Spleen (tissue), 13 donors: Measurements from ENCODE around the gene SH3BP1. TPM values are rescaled to one million over a fixed set of nuclear protein-coding genes. Genes with fewer than 3 reads are reported as not detected.
"Not testable (repeated sequence)": the region's sequence is repeated elsewhere in the genome, so short reads cannot be mapped to it uniquely, and the experiment has no call there.

Source experiments
- DNase-seq: peaks from one replicate; pipeline ENCODE4 v3.0.0-alpha.2; 2020
- H3K27ac ChIP-seq, 8 donors: fragments of 200-600 bp; sonication (generic) in 7 of 8; 1 replicate in 4 of 8; 2 replicates in 4 of 8; pipeline versions ENCODE4 v1.5.0 to v1.8.0; 2016 to 2021; ENCODE audit warnings: inconsistent platforms in 4 of 8, mild to moderate bottlenecking in 4 of 8, moderate library complexity in 1 of 8
- H3K27me3 ChIP-seq, 7 donors: fragments of 200-600 bp; sonication (generic) in 6 of 7; replicated peaks in 1 of 7; 1 replicate in 4 of 7; 2 replicates in 3 of 7; pipeline versions ENCODE4 v1.5.0 to v1.8.0; 2016 to 2021; ENCODE audit warnings: inconsistent platforms in 3 of 7, mild to moderate bottlenecking in 1 of 7
- H3K36me3 ChIP-seq, 6 donors: fragments of 200-600 bp; sonication (generic) in 5 of 6; 1 replicate in 4 of 6; 2 replicates in 2 of 6; pipeline versions ENCODE4 v1.5.0 to v1.8.0; 2016 to 2021; ENCODE audit warnings: inconsistent platforms in 2 of 6
- H3K4me1 ChIP-seq, 6 donors: fragments of 200-600 bp; sonication (generic) in 5 of 6; 1 replicate in 3 of 6; 2 replicates in 3 of 6; pipeline versions ENCODE4 v1.5.0 to v1.8.0; 2016 to 2021; ENCODE audit warnings: inconsistent platforms in 3 of 6
- H3K4me3 ChIP-seq, 8 donors: fragments of 200-600 bp; sonication (generic) in 7 of 8; 1 replicate in 4 of 8; 2 replicates in 4 of 8; pipeline versions ENCODE4 v1.5.0 to v1.8.0; 2016 to 2021; ENCODE audit warnings: inconsistent platforms in 4 of 8, mild to moderate bottlenecking in 4 of 8, moderate library complexity in 2 of 8
- H3K9me3 ChIP-seq, 8 donors: fragments of 200-600 bp; sonication (generic) in 7 of 8; 1 replicate in 4 of 8; 2 replicates in 4 of 8; pipeline versions ENCODE4 v1.5.0 to v1.8.0; 2016 to 2021; ENCODE audit warnings: inconsistent platforms in 4 of 8
- POLR2A ChIP-seq, 3 donors: fragments of 450-650 bp; IDR thresholded peaks; one replicate each; pipeline ENCODE4 v1.5.1; 2017; ENCODE audit warnings: antibody characterized with exemption in 3 of 3, mild to moderate bottlenecking in 1 of 3
- POLR2AphosphoS5 ChIP-seq, 3 donors: sonication (generic); formaldehyde crosslinking; IDR thresholded peaks; one replicate each; pipeline ENCODE4 v1.5.1; 2017; ENCODE audit warnings: antibody characterized with exemption in 3 of 3
- WGBS, 5 donors: extraction: QIAGEN DNeasy Blood & Tissue Kit in 3 of 5; methylation state at CpG; one replicate each; pipeline versions ENCODE4 v1.1.5 to v1.1.7; 2013 to 2018; 5-methylcytosine and 5-hydroxymethylcytosine counted together
- intact Hi-C: fragments of 100-400 bp; cut with DNase I; formaldehyde crosslinking; loops from one replicate; pipeline ENCODE4 v1.15.0; 2023; ENCODE audit warnings: low total_unique reads
- long read RNA-seq, 2 donors: transcript quantifications; one replicate each; lab custom pipeline, GENCODE V29; 2026
- polyA plus RNA-seq, 3 donors: library from polyadenylated mRNA; stranded (reverse); fragments of 200-250 nt; gene quantifications; one replicate each; pipeline ENCODE4 v1.2.1, GENCODE V29; 2013
- total RNA-seq, 7 donors: library from RNA; depleted of rRNA in 3 of 7; stranded (reverse); fragments of >200 nt in 3 of 7; fragmentation: NEBNext Ultra II Directional in 4 of 7; extraction: Animal tissue kit (Norgen Biotek cat#: 25700) in 4 of 7; gene quantifications; one replicate each; pipeline versions ENCODE4 v1.1.0 to v1.2.1, GENCODE V29; 2016 to 2021
- TF ChIP-seq, protein P1 (sequence below), 11 experiments: fragments of 200-600 bp in 7 of 11; fragments of 450-650 bp in 4 of 11; sonication (generic) in 4 of 11; IDR thresholded peaks in 8 of 11; conservative IDR thresholded peaks in 3 of 11; 1 replicate in 7 of 11; 2 replicates in 4 of 11; pipeline versions ENCODE4 v1.4.0 to v1.8.0; 2016 to 2021; ENCODE audit warnings: antibody characterized with exemption in 11 of 11, inconsistent platforms in 4 of 11, mild to moderate bottlenecking in 1 of 11
- donor health status: healthy with polysubstance abuse.
- donor health status: DM: no; HTN: no; CAD: no; lungs with moderate emphysema.
- donor health status: DM: no; HTN: no; CAD: no.
- donor health status: Bipolar disorder and iron deficiency.
- donor health status: healthy.
- donor health status: DM: no; HTN: no; CAD: no.
- donor health status: DM: yes; HTN: yes; CAD: no.

Gene SH3BP1, protein sequence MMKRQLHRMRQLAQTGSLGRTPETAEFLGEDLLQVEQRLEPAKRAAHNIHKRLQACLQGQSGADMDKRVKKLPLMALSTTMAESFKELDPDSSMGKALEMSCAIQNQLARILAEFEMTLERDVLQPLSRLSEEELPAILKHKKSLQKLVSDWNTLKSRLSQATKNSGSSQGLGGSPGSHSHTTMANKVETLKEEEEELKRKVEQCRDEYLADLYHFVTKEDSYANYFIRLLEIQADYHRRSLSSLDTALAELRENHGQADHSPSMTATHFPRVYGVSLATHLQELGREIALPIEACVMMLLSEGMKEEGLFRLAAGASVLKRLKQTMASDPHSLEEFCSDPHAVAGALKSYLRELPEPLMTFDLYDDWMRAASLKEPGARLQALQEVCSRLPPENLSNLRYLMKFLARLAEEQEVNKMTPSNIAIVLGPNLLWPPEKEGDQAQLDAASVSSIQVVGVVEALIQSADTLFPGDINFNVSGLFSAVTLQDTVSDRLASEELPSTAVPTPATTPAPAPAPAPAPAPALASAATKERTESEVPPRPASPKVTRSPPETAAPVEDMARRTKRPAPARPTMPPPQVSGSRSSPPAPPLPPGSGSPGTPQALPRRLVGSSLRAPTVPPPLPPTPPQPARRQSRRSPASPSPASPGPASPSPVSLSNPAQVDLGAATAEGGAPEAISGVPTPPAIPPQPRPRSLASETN
- total RNA-seq (10 to 100 TPM; 38.0 to 78.9 (median 61.2) TPM), polyA plus RNA-seq (10 to 100 TPM; 17.7 to 51.7 (median 35.2) TPM)
- long read RNA-seq, donor 1, partial matches to known transcripts: 0 of 4 reads
- long read RNA-seq, donor 1, other reads (novel, unspliced or antisense): 0 of 4 reads
- long read RNA-seq, donor 2, partial matches to known transcripts: 0 of 4 reads
- long read RNA-seq, donor 2, other reads (novel, unspliced or antisense): 0 of 4 reads

DNA sequence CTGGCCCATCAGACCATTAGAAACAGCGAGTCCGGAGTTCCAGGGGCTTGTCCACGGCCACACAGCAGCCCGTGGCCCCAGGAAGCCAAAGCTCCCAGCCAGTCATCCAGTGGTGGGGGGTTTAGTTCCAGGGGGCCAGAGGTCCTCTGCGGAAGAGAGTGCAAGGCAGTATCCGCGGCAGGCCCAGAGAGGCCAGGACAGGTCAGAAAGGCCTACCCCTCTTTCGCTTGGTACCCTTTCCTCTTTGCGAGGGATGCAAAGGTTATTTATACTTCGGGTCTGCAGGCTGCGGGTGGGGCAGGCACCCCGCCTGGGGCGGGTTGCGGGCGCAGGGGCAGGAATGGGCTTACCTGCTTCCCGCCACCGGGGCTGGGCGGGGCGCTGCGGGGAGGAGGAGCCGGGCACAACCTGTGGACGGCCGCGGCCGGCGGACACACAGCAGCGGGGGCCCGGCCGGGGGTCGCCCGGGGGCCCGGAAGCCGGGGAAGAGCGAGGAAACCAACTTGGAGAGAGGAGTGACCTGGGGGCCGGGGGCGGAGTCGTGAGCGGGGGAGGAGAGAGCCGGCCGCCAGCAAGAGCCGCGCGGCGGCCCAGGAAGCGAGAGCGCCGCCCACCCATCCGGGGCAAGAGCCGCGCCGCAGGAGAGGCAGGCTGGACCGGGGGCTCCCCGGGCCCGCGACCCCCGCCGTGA, at the start of gene SH3BP1:
TSS of gene SH3BP1 (plus strand) at position 600 of the 691 bp plus-strand sequence. CDS start 119 bp downstream, outside the sequence.
- peaks cover 0 to 8% (median 0%) of the 10 kb centered on the region in 7 donors for H3K27me3 ChIP-seq
- peak within 1 kb of the TSS; percentile 56 to 92 (median 69) for H3K4me3 ChIP-seq
- peaks cover 0 to 34% (median 25%) of the 10 kb centered on the region in 6 donors for H3K36me3 ChIP-seq
- H3K9me3 ChIP-seq: no peaks in the 10 kb centered on the region
- DNase-seq: peak; percentile 94
- 5 to 28% (median 6%) methylated on average over 11 to 57 of the region's 57 CpGs for WGBS, 5 donors
- H3K4me1 ChIP-seq: peaks cover 61 to 100% (median 94%) of the 10 kb centered on the region in 6 donors
- intact Hi-C loops: no loop called here
- TF ChIP-seq POLR2A (IDR thresholded peaks at IDR 0.05): no peak
- TF ChIP-seq, protein P1, sequence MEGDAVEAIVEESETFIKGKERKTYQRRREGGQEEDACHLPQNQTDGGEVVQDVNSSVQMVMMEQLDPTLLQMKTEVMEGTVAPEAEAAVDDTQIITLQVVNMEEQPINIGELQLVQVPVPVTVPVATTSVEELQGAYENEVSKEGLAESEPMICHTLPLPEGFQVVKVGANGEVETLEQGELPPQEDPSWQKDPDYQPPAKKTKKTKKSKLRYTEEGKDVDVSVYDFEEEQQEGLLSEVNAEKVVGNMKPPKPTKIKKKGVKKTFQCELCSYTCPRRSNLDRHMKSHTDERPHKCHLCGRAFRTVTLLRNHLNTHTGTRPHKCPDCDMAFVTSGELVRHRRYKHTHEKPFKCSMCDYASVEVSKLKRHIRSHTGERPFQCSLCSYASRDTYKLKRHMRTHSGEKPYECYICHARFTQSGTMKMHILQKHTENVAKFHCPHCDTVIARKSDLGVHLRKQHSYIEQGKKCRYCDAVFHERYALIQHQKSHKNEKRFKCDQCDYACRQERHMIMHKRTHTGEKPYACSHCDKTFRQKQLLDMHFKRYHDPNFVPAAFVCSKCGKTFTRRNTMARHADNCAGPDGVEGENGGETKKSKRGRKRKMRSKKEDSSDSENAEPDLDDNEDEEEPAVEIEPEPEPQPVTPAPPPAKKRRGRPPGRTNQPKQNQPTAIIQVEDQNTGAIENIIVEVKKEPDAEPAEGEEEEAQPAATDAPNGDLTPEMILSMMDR (IDR thresholded peaks at IDR 0.05 in 8 of 11, conservative IDR thresholded peaks at IDR 0.05 in 3 of 11): peak in 2 of 11 experiments; percentile 14 to 32
- peak in 2 of 3 donors; percentile 61 to 70 for TF ChIP-seq POLR2AphosphoS5 (IDR thresholded peaks at IDR 0.05)
- H3K27ac ChIP-seq: peak within 1 kb of the TSS; percentile 83 to 96 (median 90)

DNA sequence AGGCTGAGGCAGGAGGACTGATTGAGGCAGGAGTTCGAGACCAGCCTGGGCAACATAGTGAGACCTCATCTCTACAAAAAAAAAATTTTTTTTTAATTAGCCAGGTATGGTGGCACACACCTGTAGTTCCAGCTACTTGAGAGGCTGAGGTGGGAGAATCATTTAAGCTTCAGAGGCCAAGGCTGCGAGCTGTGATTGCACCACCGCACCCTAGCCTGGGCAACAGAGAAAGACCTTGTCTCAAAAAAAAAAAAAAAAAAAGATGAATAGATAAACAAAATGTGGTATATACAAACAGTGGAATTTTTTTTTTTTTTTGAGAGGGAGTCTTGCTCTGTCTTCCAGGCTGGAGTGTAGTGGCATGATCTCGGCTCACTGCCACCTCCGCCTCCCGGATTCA, 48.4 kb upstream of the SH3BP1 start:
- Histone ChIP-seq H3K27ac (peak overlapping the region in 5 of 8 donors; percentile 58 to 72 (median 63)), H3K4me1 (peaks cover 9 to 53% (median 29%) of the 10 kb centered on the region in 6 donors)
- DNase-seq, H3K27me3 ChIP-seq, H3K9me3 ChIP-seq, H3K36me3 ChIP-seq, H3K4me3 ChIP-seq: not testable (repeated sequence)
- intact Hi-C loops: loop anchor here (10.0 kb wide), 1 partner anchor 56 kb away; no protein-coding TSS in a partner anchor
- 83 to 91% (median 85%) methylated on average over 6 of the region's 6 CpGs for WGBS, 5 donors

- H3K4me3 ChIP-seq: peak overlapping the region in 3 of 8 donors; percentile 6 to 45 (median 9)
- intact Hi-C loops: loop anchor here (10.0 kb wide), 1 partner anchor 57 kb away; no protein-coding TSS in a partner anchor
- no peak for DNase-seq
- TF ChIP-seq POLR2A (IDR thresholded peaks at IDR 0.05): no peak
- no peak for TF ChIP-seq POLR2AphosphoS5 (IDR thresholded peaks at IDR 0.05)
- TF ChIP-seq, protein P1 (IDR thresholded peaks at IDR 0.05 in 8 of 11, conservative IDR thresholded peaks at IDR 0.05 in 3 of 11): no peak
- H3K4me1 ChIP-seq: peaks cover 9 to 53% (median 29%) of the 10 kb centered on the region in 6 donors
- peak overlapping the region in 7 of 8 donors; percentile 48 to 72 (median 59) for H3K27ac ChIP-seq
- no peaks in the 10 kb centered on the region for H3K27me3 ChIP-seq
- no peaks in the 10 kb centered on the region for H3K9me3 ChIP-seq
- H3K36me3 ChIP-seq: no peaks in the 10 kb centered on the region
- 80 to 86% (median 82%) methylated on average over 12 of the region's 12 CpGs for WGBS, 5 donors
These were observed 47.6 kb upstream of the SH3BP1 start for GRCh38 chr22:37591823-37592404.

- WGBS, 5 donors: 78 to 89% (median 88%) methylated on average over 5 of the region's 5 CpGs
- Histone ChIP-seq H3K27me3 (no peaks in the 10 kb centered on the region), H3K36me3 (no peaks in the 10 kb centered on the region), H3K27ac (no peak overlapping the region), H3K4me1 (peaks cover 9 to 45% (median 20%) of the 10 kb centered on the region in 6 donors), H3K4me3 (no peak overlapping the region), H3K9me3 (no peaks in the 10 kb centered on the region)
- no peak for DNase-seq
- TF ChIP-seq, protein P1 (IDR thresholded peaks at IDR 0.05 in 8 of 11, conservative IDR thresholded peaks at IDR 0.05 in 3 of 11): no peak
- TF ChIP-seq POLR2AphosphoS5 (IDR thresholded peaks at IDR 0.05) (no peak), POLR2A (IDR thresholded peaks at IDR 0.05) (no peak)
- intact Hi-C loops: loop anchor here (10.0 kb wide), 1 partner anchor 59 kb away; no protein-coding TSS in a partner anchor
These were observed 45.2 kb upstream of the SH3BP1 start for GRCh38 chr22:37594237-37594636.
